Measurements from ENCODE around the gene PSMC3. TPM values are rescaled to one million over a fixed set of nuclear protein-coding genes. Genes with fewer than 3 reads are reported as not detected.

Gene PSMC3
- polyA plus RNA-seq, 3 donors, result 44.1 to 97.4 (median 89.5) TPM

DNA sequence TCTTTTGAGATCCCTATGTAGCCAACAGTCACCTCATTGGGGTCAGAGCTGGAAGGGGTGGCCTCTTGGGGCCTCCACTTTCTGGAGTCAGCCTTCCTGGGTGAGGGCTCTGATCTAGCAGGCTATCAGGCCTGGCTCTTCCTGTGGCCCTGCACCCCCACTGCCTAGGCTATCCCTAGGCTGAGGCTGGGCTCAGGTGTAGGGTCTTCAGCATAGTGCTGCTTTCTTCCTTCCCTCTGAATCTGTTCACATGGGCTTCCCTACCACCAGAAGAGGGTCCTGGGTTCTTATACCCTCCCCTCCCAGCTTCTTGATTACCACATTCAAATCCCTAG, 47.4 kb downstream of the PSMC3 start:
- peak overlapping the region; percentile 83 to 99 for H3K4me3 Mint-ChIP-seq
- H3K9me3 Mint-ChIP-seq, result peaks cover 0 to 5% (median 0%) of the 10 kb centered on the region in 7 donors
- H3K36me3 Mint-ChIP-seq, result peaks cover 52 to 69% of the 10 kb centered on the region in 2 donors
- peak overlapping the region; percentile 97 for H3K4me2 ChIP-seq (replicated peaks; ENCODE audit: extremely low read depth, low read length, poor library complexity, severe bottlenecking)
- peaks cover 87% of the 10 kb centered on the region for H3K79me2 ChIP-seq (ENCODE audit: insufficient read depth, low read length)
- peaks cover 45 to 62% of the 10 kb centered on the region in 2 donors for H3K36me3 ChIP-seq (replicated peaks in 1 of 2; ENCODE audit: control insufficient read depth in 1 of 2, insufficient read depth in 2 of 2, low read length in 2 of 2)
- no peaks in the 10 kb centered on the region for H3K27me3 ChIP-seq (ENCODE audit: control insufficient read depth in 2 of 2, insufficient read depth in 2 of 2, low read length in 2 of 2)
- H3K27ac ChIP-seq (ENCODE audit: low read depth in 1 of 2, low read length in 2 of 2), result peak overlapping the region; percentile 96 to 97
- peaks cover 42% of the 10 kb centered on the region for H3K4me1 Mint-ChIP-seq
- no peak overlapping the region for H2AFZ ChIP-seq (ENCODE audit: insufficient read depth, low read depth, low read length, poor library complexity, severe bottlenecking)
- no peak for DNase-seq
- no peaks in the 10 kb centered on the region for H3K9me3 ChIP-seq (replicated peaks in 1 of 2; ENCODE audit: control insufficient read depth in 1 of 2, insufficient read depth in 1 of 2, low read length in 2 of 2)
- H3K4me3 ChIP-seq (replicated peaks in 1 of 3; ENCODE audit: low read depth in 2 of 3, low read length in 3 of 3), result peak overlapping the region in 2 of 3 experiments; percentile 97 to 99
- peak overlapping the region; percentile 99 for H3K9ac ChIP-seq (ENCODE audit: insufficient read depth, low read length, poor library complexity, severe bottlenecking)
- H3K27ac Mint-ChIP-seq, result no peak overlapping the region
- H4K20me1 ChIP-seq (ENCODE audit: insufficient read depth, low read length), result peaks cover 29% of the 10 kb centered on the region
- no peaks in the 10 kb centered on the region for H3K27me3 Mint-ChIP-seq (ENCODE audit: low read depth in 3 of 3)
- H3K4me1 ChIP-seq (ENCODE audit: control insufficient read depth in 1 of 2, insufficient read depth in 2 of 2, low read length in 2 of 2), result peaks cover 49 to 77% of the 10 kb centered on the region in 2 donors
- intact Hi-C loops (cut with micrococcal nuclease), result no loop called here
- TF ChIP-seq, protein P1, sequence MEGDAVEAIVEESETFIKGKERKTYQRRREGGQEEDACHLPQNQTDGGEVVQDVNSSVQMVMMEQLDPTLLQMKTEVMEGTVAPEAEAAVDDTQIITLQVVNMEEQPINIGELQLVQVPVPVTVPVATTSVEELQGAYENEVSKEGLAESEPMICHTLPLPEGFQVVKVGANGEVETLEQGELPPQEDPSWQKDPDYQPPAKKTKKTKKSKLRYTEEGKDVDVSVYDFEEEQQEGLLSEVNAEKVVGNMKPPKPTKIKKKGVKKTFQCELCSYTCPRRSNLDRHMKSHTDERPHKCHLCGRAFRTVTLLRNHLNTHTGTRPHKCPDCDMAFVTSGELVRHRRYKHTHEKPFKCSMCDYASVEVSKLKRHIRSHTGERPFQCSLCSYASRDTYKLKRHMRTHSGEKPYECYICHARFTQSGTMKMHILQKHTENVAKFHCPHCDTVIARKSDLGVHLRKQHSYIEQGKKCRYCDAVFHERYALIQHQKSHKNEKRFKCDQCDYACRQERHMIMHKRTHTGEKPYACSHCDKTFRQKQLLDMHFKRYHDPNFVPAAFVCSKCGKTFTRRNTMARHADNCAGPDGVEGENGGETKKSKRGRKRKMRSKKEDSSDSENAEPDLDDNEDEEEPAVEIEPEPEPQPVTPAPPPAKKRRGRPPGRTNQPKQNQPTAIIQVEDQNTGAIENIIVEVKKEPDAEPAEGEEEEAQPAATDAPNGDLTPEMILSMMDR (IDR thresholded peaks at IDR 0.05), result no peak

DNA sequence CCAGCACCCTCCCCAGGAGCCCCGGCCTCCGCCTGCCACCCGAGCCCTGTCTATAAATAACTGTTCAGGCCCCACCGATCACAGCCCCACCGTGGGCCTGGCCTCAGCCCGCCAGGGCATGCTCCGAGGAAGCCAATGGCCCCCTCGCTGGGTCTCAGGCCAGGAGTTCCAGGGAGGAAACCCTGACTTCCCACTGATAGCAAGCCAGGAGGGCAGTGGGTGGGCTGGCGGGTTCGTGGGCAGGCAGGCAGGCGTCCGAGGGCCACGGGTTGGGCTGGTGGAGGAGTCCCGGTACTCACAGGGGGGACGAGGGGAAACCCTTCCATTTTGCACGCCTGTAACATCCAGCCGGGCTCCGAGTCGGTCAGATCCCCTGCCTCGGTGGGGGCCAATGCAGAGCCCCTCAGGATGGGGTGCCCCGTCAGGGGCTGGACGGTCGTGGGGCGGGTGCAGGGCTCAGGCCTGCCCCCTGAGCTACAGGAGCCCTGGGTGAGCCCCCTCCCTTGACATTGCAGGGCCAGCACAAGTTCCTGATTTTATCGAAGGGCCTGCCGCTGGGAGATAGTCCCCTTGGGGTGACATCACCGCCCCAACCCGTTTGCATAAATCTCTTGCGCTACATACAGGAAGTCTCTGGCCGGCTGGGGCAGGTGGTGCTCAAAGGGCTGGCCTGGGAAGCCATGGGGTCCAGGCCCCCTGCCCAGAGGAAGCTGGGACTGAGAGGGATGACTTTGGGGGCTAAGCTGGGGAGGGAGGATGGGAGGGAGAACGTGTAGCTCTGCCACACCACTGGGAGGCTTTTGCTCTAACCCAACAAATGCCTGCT, 48.0 kb downstream of the PSMC3 start, which contains the start of gene SPI1:
Gene SPI1 (minus strand): TSS at position 538 of the 826 bp plus-strand sequence. CDS start 194 bp downstream, at position 344.
- Histone ChIP-seq H2AFZ (ENCODE audit: insufficient read depth, low read depth, low read length, poor library complexity, severe bottlenecking) (no peak within 1 kb of the TSS), H3K4me1 (ENCODE audit: control insufficient read depth in 1 of 2, insufficient read depth in 2 of 2, low read length in 2 of 2) (peaks cover 49 to 77% of the 10 kb centered on the region in 2 donors), H3K4me2 (replicated peaks; ENCODE audit: extremely low read depth, low read length, poor library complexity, severe bottlenecking) (peak within 1 kb of the TSS; percentile 97), H3K27ac (ENCODE audit: low read depth in 1 of 2, low read length in 2 of 2) (peak within 1 kb of the TSS; percentile 96 to 97), H3K9ac (ENCODE audit: insufficient read depth, low read length, poor library complexity, severe bottlenecking) (peak within 1 kb of the TSS; percentile 99), H3K79me2 (ENCODE audit: insufficient read depth, low read length) (peaks cover 87% of the 10 kb centered on the region), H3K36me3 (replicated peaks in 1 of 2; ENCODE audit: control insufficient read depth in 1 of 2, insufficient read depth in 2 of 2, low read length in 2 of 2) (peaks cover 46 to 64% of the 10 kb centered on the region in 2 donors), H3K9me3 (replicated peaks in 1 of 2; ENCODE audit: control insufficient read depth in 1 of 2, insufficient read depth in 1 of 2, low read length in 2 of 2) (no peaks in the 10 kb centered on the region), H3K4me3 (replicated peaks in 1 of 3; ENCODE audit: low read depth in 2 of 3, low read length in 3 of 3) (peak within 1 kb of the TSS; percentile 84 to 99 (median 97)), H4K20me1 (ENCODE audit: insufficient read depth, low read length) (peaks cover 35% of the 10 kb centered on the region), H3K27me3 (ENCODE audit: control insufficient read depth in 2 of 2, insufficient read depth in 2 of 2, low read length in 2 of 2) (no peaks in the 10 kb centered on the region)
- H3K4me3 Mint-ChIP-seq, result peak within 1 kb of the TSS; percentile 98 to 99
- DNase-seq, result peak; percentile 94 to 97 (median 97)
- TF ChIP-seq, protein P1 (IDR thresholded peaks at IDR 0.05), result no peak
- peaks cover 41% of the 10 kb centered on the region for H3K4me1 Mint-ChIP-seq
- WGBS (ENCODE audit: insufficient coverage), result under 1% methylated on average over 26 of the region's 31 CpGs
- no peaks in the 10 kb centered on the region for H3K27me3 Mint-ChIP-seq (ENCODE audit: low read depth in 3 of 3)
- peaks cover 55 to 69% of the 10 kb centered on the region in 2 donors for H3K36me3 Mint-ChIP-seq
- no peak within 1 kb of the TSS for H3K27ac Mint-ChIP-seq
- intact Hi-C loops (cut with micrococcal nuclease), result no loop called here
- peaks cover 0 to 5% (median 0%) of the 10 kb centered on the region in 7 donors for H3K9me3 Mint-ChIP-seq
